Endothelial cell (in vitro differentiated cells): ENCODE measurements around the gene METAP1D. TPM values are rescaled to one million over a fixed set of nuclear protein-coding genes. Genes with fewer than 3 reads are reported as not detected.

Source experiments
- DNase-seq: peaks from one replicate; pipeline ENCODE4 v3.0.0; 2021; ENCODE audit warnings: low spot score
- H3K27ac Mint-ChIP-seq: one replicate; pipeline ENCODE4 v1.8.0; 2021; ENCODE audit warnings: mixed read lengths, inconsistent platforms; ENCODE audit not compliant: unreplicated experiment
- H3K27me3 Mint-ChIP-seq: one replicate; pipeline ENCODE4 v1.8.0; 2021; ENCODE audit warnings: mild to moderate bottlenecking, moderate library complexity, mixed read lengths, inconsistent platforms; ENCODE audit not compliant: unreplicated experiment
- H3K36me3 Mint-ChIP-seq: one replicate; pipeline ENCODE4 v1.8.0; 2021; ENCODE audit warnings: mild to moderate bottlenecking, low read depth, mixed read lengths, inconsistent platforms; ENCODE audit not compliant: unreplicated experiment
- H3K4me1 Mint-ChIP-seq: one replicate; pipeline ENCODE4 v1.8.0; 2021; ENCODE audit warnings: mild to moderate bottlenecking, mixed read lengths, inconsistent platforms; ENCODE audit not compliant: unreplicated experiment
- H3K4me3 Mint-ChIP-seq: one replicate; pipeline ENCODE4 v1.8.0; 2021; ENCODE audit warnings: mild to moderate bottlenecking, mixed read lengths, inconsistent platforms; ENCODE audit not compliant: unreplicated experiment
- H3K9me3 Mint-ChIP-seq: one replicate; pipeline ENCODE4 v1.8.0; 2021; ENCODE audit warnings: mixed read lengths, inconsistent platforms; ENCODE audit not compliant: unreplicated experiment
- total RNA-seq: library from RNA; stranded (reverse); fragmentation: NEBNext Ultra II Directional; extraction: Animal tissue kit (Norgen Biotek cat#: 25700); gene quantifications from one replicate; pipeline ENCODE4 v1.2.1, GENCODE V29; 2021; ENCODE audit not compliant: unreplicated experiment
- TF ChIP-seq, protein P1 (sequence below): fragments of 200-600 bp; sonication (generic); IDR thresholded peaks from one replicate; pipeline ENCODE4 v1.5.0; 2021; ENCODE audit warnings: antibody characterized with exemption; ENCODE audit not compliant: unreplicated experiment

Gene METAP1D
- total RNA-seq, 1 donor from 2014 or later, result 3.6 TPM

DNA sequence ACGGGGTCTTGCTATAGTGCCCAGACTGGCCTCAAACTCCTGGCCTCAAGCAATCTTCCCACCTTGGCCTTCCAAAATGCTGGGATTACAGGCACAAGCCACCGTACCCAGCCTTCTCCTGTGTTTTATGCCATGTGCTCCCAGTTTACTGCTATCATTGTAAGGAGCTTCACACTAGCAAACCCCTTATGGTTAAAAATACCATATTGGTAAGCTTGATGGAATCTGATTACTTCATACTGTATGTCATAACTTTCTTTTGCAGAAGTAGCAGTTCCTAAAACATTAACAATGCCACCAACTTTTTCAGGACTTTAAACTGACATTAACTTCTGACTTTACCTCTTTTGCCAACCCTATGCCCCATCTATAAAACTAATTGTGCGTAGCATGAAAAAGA is 41.3 kb upstream of the METAP1D start:
- DNase-seq, result no peak
- peaks cover 8% of the 10 kb centered on the region for H3K36me3 Mint-ChIP-seq
- peaks cover 6% of the 10 kb centered on the region for H3K4me1 Mint-ChIP-seq
- no peak overlapping the region for H3K27ac Mint-ChIP-seq
- TF ChIP-seq, protein P1, sequence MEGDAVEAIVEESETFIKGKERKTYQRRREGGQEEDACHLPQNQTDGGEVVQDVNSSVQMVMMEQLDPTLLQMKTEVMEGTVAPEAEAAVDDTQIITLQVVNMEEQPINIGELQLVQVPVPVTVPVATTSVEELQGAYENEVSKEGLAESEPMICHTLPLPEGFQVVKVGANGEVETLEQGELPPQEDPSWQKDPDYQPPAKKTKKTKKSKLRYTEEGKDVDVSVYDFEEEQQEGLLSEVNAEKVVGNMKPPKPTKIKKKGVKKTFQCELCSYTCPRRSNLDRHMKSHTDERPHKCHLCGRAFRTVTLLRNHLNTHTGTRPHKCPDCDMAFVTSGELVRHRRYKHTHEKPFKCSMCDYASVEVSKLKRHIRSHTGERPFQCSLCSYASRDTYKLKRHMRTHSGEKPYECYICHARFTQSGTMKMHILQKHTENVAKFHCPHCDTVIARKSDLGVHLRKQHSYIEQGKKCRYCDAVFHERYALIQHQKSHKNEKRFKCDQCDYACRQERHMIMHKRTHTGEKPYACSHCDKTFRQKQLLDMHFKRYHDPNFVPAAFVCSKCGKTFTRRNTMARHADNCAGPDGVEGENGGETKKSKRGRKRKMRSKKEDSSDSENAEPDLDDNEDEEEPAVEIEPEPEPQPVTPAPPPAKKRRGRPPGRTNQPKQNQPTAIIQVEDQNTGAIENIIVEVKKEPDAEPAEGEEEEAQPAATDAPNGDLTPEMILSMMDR, result no peak
- no peak overlapping the region for H3K4me3 Mint-ChIP-seq
- no peaks in the 10 kb centered on the region for H3K27me3 Mint-ChIP-seq
- H3K9me3 Mint-ChIP-seq, result no peaks in the 10 kb centered on the region

DNA sequence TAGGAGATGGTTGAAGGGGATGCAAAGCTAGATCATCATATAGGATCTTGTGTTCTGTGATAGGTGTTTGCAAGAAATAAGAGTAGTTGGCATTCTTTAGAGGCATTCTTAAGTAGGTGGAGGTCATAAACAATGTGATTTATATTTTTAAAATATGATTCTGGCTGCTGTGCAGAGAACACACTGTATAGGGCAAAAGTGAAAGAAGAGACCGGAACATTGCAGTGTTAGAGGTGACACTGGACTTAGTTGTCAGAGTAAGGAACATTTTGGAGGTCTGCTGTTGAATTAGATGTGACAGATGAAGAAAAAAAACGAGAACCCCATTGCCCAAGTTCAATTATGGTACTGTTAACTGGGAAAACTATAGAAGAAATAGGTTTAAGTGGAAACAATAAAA is 39.8 kb upstream of the METAP1D start:
- Mint-ChIP-seq H3K4me1 (peaks cover 6% of the 10 kb centered on the region), H3K36me3 (no peaks in the 10 kb centered on the region), H3K4me3 (no peak overlapping the region), H3K27me3 (no peaks in the 10 kb centered on the region), H3K9me3 (no peaks in the 10 kb centered on the region), H3K27ac (no peak overlapping the region)
- no peak for DNase-seq
- TF ChIP-seq, protein P1, result no peak

DNA sequence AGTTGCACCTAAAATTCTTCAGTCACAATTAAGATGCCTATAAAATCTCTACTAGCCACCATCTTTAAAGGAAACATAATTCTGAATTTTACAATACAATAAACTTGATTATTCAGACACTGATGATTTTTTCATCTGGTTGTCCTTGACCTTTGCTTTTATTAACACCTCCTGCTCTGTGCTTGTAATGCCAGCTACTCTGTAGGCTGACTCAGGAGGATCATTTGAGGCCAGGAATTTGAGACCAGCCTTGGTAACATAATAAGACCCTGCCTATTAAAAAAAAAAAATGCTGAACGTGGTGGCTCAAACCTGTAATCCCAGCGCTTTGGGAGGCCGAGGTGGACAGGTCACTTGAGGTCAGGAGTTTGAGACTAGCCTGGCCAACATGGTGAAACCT is 39.2 kb upstream of the METAP1D start:
- TF ChIP-seq, protein P1, result no peak
- DNase-seq, result no peak
- H3K9me3 Mint-ChIP-seq, result no peaks in the 10 kb centered on the region
- H3K4me1 Mint-ChIP-seq, result peaks cover 6% of the 10 kb centered on the region
- no peaks in the 10 kb centered on the region for H3K27me3 Mint-ChIP-seq
- H3K4me3 Mint-ChIP-seq, result no peak overlapping the region
- no peak overlapping the region for H3K27ac Mint-ChIP-seq
- H3K36me3 Mint-ChIP-seq, result no peaks in the 10 kb centered on the region

DNA sequence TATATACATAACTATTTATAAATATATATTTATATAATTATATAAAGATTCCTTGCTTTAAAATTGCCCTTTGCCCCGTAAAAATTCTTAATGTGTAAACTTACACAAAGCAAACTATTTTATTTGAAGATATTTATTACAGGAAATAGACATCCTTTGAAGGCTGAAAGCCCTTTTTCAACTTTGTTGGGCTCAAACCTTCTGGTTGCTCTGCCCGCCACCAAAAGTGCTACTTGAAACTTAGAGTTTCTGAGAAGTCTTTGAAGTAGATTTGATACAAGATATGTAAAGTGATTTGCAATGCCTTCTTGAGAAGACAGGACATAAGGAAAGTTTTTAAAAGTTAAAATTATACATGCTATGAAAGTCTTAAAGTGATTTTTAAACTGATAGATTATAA is 36.6 kb upstream of the METAP1D start:
- DNase-seq, result no peak
- TF ChIP-seq, protein P1, result no peak
- Mint-ChIP-seq H3K36me3 (no peaks in the 10 kb centered on the region), H3K27ac (no peak overlapping the region), H3K4me3 (no peak overlapping the region), H3K9me3 (no peaks in the 10 kb centered on the region), H3K4me1 (no peaks in the 10 kb centered on the region), H3K27me3 (no peaks in the 10 kb centered on the region)

DNA sequence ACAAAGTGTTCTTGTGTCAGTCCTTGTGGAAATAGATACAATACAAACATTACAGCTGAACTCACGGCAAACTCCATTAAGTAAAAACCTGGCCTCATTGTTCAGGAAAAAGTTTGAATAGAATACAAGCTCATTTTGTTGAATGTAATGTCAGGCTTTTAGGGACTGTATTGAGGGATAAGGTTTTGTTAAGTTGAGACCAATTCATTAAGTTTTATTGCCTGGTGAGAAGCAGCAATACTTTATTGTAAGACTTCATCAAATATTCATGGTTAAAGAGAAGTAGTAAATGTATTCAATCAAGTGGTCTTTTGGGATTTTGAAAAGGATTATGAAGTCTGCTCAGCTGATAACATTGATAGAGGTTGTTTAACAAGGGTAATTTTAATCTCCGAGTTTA is 35.4 kb upstream of the METAP1D start:
- Mint-ChIP-seq H3K9me3 (no peaks in the 10 kb centered on the region), H3K36me3 (no peaks in the 10 kb centered on the region), H3K4me1 (no peaks in the 10 kb centered on the region), H3K27me3 (no peaks in the 10 kb centered on the region), H3K4me3 (no peak overlapping the region), H3K27ac (no peak overlapping the region)
- DNase-seq, result no peak
- TF ChIP-seq, protein P1, result no peak
